Left ventricle myocardium superior (tissue), 1 donor: Measurements from ENCODE around the gene INSYN1. TPM values are rescaled to one million over a fixed set of nuclear protein-coding genes. Genes with fewer than 3 reads are reported as not detected.

Experiments
- ATAC-seq: fragments of 200-7000 bp; cut with Tn5 transposase; one replicate; pipeline ENCODE4 v1.9.1; 2020; ENCODE audit warnings: mild to moderate bottlenecking, moderate library complexity
- DNase-seq: peaks from one replicate; pipeline ENCODE4 v3.0.0-alpha.2; 2020
- intact Hi-C: fragments of 100-400 bp; cut with micrococcal nuclease; formaldehyde crosslinking; loops from one replicate; pipeline ENCODE4 v1.11.0; 2022
- total RNA-seq: library from RNA; stranded (reverse); fragmentation: NEBNext Ultra II Directional; extraction: Animal tissue kit (Norgen Biotek cat#: 25700); gene quantifications from one replicate; pipeline ENCODE4 v1.2.1, GENCODE V29; 2021
- donor health status: DM: no; HTN: yes; CAD: no; lungs with severe emphysema.

INSYN1 gene
- total RNA-seq, 1 donor from 2014 or later, result 168 TPM

DNA sequence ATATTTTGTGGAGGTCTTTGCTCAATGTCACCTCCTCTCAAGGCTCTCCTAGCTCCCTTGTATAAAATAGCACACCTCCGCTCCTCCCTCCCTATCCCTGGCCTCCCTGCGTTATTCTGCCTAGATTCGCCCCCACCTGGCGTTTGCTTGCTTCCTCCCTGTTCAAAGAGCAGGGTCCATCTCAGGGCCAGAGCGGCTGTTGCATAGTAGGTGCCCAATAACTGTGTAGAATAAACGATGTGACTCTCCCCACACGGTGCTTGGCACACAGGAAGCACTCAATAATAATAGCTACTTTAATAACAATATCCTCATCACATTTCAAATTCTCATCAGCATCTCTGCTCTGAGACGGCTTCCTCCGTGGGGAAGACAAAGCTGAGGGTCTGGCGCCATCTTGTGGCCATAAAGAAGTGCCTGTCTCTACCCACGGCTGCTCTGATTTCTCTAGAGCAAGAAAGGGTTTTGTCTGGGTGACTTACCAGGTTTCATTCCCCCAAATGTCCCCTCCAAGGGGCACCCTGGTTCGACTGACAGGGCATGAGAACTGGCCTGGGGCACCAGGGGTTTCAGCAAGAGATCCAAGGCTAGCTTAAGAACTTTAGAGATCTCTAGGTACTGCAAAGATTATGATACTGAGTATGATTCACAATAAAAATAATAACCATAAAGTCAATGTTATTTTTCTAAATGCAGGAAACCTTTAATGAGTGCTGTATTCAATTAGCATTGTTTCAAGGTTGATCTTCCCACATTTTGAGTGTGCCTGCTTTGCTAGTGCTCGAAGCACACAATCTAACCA lies 52.9 kb downstream of the INSYN1 start:
- intact Hi-C loops, result loop anchor here (5.0 kb wide), 1 partner anchor 63 kb away; no protein-coding TSS in a partner anchor
- ATAC-seq (peak; percentile 46), DNase-seq (peak; percentile 80)

DNA sequence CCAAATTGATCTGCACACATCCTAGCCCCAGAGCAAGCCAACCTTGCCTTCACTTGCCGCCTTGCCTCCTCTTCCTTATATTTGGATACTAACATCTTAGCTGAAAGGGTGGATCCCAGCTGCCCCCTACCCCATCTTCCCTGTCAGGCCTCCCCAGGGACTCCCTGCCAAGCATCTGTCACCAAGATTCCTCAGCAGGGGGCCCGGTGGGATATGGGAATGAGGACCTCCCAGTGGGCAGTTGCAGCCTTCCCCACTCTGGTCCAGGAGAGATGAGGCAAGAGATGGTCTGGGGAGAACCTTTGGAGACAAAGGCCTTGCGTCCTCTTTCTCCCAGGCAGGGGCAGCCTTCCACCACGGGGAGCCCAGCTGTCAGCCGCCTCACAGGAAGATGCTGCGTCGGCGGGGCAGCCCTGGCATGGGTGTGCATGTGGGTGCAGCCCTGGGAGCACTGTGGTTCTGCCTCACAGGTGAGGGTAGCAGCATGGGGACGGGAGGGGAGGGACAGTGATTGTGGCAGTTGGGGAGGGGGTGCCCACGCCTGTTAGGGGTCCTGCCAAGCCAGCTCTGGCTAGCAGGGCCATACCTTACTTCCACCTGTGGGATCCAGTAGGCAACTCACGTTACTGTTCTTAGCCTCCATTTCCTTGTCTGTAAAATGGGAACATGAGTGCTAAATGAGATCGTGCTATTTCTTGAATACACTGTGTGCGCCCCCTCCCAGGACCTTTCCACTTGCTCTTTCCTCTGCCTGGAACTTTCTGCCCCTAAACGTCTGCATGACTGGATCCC lies 53.7 kb downstream of the INSYN1 start:
- intact Hi-C loops, result loop anchor here (5.0 kb wide), 1 partner anchor 62 kb away; no protein-coding TSS in a partner anchor
- no peak for ATAC-seq
- no peak for DNase-seq

DNA sequence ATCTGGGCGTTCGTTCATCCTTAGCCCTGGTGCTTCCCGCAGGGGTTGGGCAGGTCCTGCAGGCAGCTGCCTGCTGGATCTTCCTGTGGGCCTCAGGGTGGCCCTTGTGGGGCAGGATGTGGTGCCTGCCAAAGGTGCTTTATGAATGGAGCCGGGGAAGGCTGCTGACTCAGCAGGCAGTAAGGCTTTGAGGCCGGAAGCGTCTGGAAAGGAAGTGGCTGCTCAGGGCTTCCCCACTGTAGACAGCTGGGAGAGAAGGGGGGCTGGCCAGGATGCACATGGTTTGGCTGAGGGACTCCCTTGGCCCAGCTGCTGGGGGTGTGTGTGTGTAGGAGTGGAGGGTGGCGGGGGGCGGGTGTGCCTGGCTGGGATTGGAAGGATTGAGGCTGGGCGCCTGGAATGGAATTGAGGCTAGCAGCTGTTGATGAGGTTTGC lies 56.1 kb downstream of the INSYN1 start:
- intact Hi-C loops, result no loop called here
- peak; percentile 92 for ATAC-seq
- peak; percentile 87 for DNase-seq

DNA sequence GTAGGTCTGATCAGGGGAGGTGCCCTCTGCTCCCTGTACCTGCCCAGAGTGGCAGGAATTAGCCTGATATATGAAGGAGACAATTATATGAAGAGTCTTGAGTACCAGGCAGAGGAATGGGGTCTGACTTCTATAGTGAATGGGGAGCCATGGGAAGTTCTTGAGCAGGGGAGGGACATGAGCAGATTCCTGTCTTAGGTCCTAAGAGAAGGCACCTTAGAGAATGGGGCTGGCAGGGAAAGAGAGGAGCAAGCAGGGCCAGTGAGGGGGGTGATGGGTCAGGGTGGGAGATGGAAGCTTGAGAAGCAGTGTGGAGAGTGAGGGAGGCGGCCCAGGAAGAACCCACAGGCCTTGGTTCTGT lies 56.5 kb downstream of the INSYN1 start:
- intact Hi-C loops, result no loop called here
- no peak for ATAC-seq

DNA sequence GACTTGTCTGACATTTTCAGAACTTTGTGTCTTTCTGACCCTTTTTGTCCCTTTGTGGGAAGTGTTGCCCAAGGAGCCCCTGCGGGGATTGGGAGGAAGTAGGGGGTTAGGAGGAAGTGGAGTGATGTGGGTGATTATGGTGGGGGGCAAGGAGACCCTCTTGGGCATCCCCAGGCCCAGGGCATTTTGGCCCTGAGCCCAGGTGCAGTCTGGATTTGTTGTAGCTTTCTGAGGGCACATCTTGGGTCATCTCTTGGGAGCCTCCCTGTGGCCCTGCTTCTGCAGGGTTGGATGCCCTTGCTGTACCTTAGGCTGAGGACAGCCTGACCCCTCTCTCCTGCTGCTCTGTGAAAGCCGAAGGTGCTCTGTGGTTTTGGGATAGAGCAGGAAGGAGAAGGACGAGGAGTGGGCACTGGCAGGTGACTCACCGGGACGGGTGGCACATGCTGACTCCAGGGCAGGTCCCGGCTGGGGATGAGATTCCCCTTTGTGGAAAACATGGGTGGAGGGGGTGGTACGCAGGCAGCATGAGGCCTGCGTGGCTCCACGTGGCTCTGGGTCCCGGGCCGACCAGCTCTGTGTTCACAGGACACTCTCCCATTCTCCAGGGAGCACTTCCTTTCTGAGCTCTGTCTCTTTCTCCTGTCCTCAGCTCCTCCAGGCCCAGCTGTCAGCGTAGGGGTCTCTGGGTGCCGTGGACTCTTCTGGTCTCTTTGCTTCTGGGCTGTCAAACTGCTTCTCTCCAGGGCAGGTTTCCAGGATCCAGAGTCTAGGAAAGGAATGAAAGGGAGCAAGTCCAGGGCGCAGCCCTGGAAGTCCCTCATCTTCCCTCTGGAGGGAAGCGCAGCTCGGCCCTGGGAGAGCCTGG lies 57.1 kb downstream of the INSYN1 start:
- intact Hi-C loops, result no loop called here
- DNase-seq (no peak), ATAC-seq (no peak)

More for the DNA sequence above, 56.5 kb downstream of the INSYN1 start:
- no peak for DNase-seq

DNA sequence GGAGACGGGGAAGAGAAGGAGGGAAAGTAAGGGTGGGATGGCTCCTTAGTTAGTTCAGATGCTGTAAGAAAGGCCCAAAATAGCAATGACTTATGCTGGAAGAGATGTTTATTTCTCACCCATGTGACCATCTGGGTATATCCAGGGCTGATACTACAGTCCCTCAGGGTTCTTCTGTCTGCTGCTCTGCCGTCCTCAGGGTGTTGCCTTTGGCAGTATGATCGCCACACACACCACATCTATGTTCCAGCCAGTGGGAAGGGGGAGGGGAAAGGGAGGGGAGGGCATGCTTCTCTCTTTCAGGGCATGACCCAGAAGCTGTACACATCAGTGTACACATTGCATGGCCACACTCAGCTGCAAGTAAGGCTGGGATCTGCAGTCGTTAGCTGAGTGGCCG lies 58.7 kb downstream of the INSYN1 start:
- ATAC-seq (peak; percentile 52), DNase-seq (no peak)
- intact Hi-C loops, result no loop called here

DNA sequence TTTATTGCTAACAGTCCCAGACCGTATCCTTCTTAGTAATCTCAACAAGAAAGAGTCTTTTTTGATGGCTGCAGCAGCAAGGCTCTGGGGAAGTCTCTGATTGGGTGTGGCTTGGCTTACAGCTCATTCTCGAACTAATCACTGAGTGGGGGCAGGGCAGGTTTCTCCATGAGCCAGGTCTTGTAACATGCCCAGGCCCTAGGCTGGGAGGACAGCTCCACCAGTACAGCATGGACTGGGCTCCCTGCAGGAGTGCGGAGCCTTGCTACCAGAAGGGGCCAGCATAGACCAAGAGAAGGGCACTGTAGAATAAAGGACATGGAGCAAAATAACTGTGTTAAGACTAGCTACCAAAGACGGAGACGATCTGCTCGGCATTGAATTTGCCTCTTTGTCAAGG lies 61.8 kb downstream of the INSYN1 start:
- peak; percentile 85 for ATAC-seq
- intact Hi-C loops, result no loop called here
- peak; percentile 71 for DNase-seq

DNA sequence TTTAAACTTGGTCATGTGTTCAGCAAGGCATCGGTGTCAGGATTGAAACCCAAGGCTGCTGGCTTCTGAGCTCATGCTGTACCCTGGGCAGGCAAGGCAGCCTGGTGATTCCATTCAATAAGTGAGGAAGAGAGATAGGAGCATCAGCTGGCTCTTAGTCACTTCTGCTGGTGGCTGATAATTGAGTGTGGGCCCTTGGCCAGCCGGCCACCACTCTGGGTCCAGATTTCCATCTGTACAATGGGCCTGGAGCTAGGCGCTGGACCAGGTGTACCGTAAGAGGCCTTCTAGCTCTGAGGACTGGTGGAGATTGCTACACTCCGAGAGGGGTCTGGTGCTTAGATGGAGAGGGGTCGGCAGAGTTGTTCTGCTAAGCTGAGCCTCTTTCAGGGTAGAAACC lies 64.7 kb downstream of the INSYN1 start:
- ATAC-seq (no peak), DNase-seq (no peak)
- intact Hi-C loops, result no loop called here

DNA sequence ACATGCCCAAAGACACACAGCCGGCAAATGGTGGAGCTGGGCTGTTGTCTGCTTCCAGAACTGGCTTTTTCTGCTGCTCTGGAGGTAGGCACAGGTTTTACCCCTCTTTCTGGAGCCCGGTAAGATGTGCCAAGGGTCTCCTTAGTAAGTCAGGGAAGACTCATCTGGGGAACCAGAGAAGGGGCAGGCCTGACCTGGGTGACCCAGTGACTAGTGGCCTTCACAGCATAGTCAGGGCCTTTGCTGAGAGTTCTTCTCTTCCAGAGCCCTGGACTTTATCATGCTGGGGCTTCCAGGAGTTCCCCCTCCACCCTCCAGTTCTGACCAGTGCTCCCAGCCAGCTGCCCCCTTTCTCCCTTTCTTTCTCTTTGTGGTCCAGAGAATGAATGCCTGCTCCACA lies 65.8 kb downstream of the INSYN1 start:
- ATAC-seq (no peak), DNase-seq (no peak)
- intact Hi-C loops, result no loop called here

DNA sequence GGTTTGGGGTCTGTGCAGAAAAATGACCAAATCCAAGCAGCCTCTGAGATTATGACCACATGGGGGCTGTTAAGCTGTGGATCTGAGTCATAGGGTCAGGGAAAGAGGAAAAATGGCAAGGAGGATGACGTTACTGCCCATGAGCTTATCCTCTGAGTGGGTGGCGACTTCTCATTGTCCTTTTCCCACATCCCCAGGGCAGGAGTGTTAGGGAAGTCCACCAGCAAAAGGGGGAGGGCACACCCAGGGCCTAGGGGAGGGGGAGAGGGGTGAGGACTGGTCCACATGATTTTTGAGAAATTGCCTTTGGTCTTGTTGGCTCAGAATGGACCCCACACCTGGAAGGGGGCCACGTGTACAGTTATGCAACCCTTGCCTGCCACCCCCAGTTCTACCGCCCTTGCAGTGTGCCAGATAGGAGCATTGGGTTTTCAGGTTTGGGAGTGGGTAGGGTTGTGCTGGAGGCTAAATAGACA lies 66.3 kb downstream of the INSYN1 start:
- DNase-seq (no peak), ATAC-seq (no peak)
- intact Hi-C loops, result no loop called here

DNA sequence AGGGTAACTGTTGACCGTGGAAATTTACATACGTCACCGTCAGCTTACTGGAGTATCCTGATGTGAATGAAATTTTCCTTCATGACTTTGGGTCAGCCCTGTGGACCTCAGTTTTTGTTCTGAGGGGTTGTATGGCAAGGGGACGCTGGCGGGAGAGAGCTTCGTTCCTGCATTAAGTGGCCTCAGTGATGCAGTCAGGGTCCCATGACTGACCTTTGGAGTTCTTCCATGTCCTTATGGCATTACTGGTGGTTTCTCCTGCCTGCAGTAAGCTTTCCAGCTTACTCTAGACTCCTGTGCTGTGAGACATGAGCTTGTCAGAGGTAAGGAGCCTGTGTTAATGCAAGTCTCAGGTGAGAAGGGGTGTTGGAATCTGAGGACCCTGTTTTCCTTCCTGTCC lies 67.2 kb downstream of the INSYN1 start:
- intact Hi-C loops, result no loop called here
- DNase-seq, result no peak
- ATAC-seq, result no peak

Other genes with a start within 250 kb of the INSYN1 start
- 203 TPM for gene NPTN, start 120.0 kb downstream of the INSYN1 start, total RNA-seq
- gene CD276, start 69.0 kb downstream of the INSYN1 start, total RNA-seq, result 39.0 TPM
- gene TBC1D21, start 120.2 kb upstream of the INSYN1 start, total RNA-seq, result not detected
- gene LOXL1, start 173.1 kb upstream of the INSYN1 start, total RNA-seq, result 12.9 TPM
- 26.9 TPM for gene STOML1, start 238.9 kb upstream of the INSYN1 start, total RNA-seq
- 20.8 TPM for gene PML, start 241.4 kb upstream of the INSYN1 start, total RNA-seq